ENCODE results near the gene STX7. TPM values are rescaled to one million over a fixed set of nuclear protein-coding genes. Genes with fewer than 3 reads are reported as not detected.

STX7 gene
- total RNA-seq, 1 donor from 2014 or later: 27.8 TPM

DNA sequence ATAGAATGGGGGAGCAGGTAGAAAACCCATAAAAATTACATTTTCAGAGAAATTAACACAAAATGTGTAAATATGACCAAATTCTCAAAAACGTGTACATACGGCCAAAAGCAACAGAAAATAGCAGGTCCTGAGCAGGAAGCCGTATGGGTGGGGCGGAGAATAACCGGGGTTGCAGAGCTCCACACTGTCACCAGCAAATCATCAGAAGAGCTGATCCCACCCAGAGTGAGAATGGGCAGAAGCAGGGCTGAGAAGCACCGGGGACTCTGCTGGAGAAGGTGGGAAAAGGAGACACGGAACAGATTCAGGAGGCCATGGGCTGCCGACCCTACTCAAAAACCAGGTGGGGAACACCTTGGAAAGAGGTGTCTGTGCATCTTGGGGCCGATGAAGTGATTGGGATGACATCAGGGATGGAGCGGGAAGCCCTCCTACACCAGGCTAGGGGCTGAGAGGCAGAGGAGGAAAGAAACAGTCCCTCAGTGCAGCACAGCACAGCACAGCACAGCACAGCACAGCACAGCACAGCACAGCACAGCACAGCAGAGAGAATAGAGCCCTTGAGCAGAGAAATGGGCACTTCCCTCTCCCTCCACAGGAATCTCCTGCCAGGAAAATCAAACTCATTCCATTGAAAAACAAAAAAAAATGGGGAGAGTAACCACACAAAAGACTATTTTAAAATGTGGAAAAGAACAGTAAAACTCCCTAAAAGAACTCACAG is 22.3 kb downstream of the STX7 start:
- no peak overlapping the region for H2AFZ ChIP-seq (replicated peaks)
- Mint-ChIP-seq H3K4me1 (no peaks in the 10 kb centered on the region), H3K9me3 (no peaks in the 10 kb centered on the region), H3K27me3 (ENCODE audit: insufficient read depth, low read depth) (no peaks in the 10 kb centered on the region), H3K4me3 (no peak overlapping the region), H3K27ac (no peak overlapping the region), H3K36me3 (peaks cover 13% of the 10 kb centered on the region)
- no peaks in the 10 kb centered on the region for H3K36me3 ChIP-seq
- no peaks in the 10 kb centered on the region for H3K9me3 ChIP-seq (ENCODE audit: low read depth)
- DNase-seq (ENCODE audit: low spot score): no peak
- no peaks in the 10 kb centered on the region for H3K27me3 ChIP-seq
- peaks cover 17% of the 10 kb centered on the region for H3K79me2 ChIP-seq (ENCODE audit: low read depth)
- H3K4me2 ChIP-seq: no peak overlapping the region
- H3F3A ChIP-seq (ENCODE audit: low read depth): no peaks in the 10 kb centered on the region
- H3K27ac ChIP-seq: no peak overlapping the region
- H3K9ac ChIP-seq: no peak overlapping the region
- TF ChIP-seq EZH2 (IDR thresholded peaks at IDR 0.05): no peak
- TF ChIP-seq CTCF (IDR thresholded peaks at IDR 0.05): no peak
- no peak for TF ChIP-seq EZH2phosphoT487 (IDR thresholded peaks at IDR 0.05)
- H4K20me1 ChIP-seq (ENCODE audit: low read depth): no peaks in the 10 kb centered on the region
- no peaks in the 10 kb centered on the region for H3K4me1 ChIP-seq
- no peak overlapping the region for H3K4me3 ChIP-seq

- Histone ChIP-seq H4K20me1 (ENCODE audit: low read depth) (no peaks in the 10 kb centered on the region), H3K27ac (no peak overlapping the region)
- H3K27ac Mint-ChIP-seq: no peak overlapping the region
Measured at GRCh38 chr6:132490024-132490423, 22.9 kb downstream of the STX7 start.

DNA sequence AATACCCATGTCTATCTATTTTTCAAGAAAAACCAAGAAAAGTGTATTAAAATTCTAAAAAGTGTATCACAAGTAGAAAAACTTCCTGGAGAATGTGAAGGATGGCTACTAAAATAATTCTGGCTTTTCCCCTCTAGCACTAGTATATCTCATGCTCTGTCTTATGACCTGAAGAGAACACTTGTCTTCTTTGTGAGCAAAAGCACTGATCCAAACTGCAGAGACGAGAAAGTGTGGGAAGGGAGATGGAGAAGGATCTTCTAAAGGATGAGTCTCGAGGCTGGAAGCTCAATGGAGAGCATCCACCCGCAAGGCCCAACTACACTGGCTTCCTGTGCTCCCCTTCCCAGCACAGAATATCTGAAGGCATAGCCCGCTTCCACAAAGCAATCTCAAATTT is 23.5 kb downstream of the STX7 start:
- Histone ChIP-seq H2AFZ (replicated peaks) (no peak overlapping the region), H3K79me2 (ENCODE audit: low read depth) (peaks cover 10% of the 10 kb centered on the region), H4K20me1 (ENCODE audit: low read depth) (no peaks in the 10 kb centered on the region), H3K27me3 (no peaks in the 10 kb centered on the region), H3K9me3 (ENCODE audit: low read depth) (no peaks in the 10 kb centered on the region), H3K4me2 (no peak overlapping the region), H3K27ac (no peak overlapping the region), H3K9ac (no peak overlapping the region), H3K4me3 (no peak overlapping the region), H3F3A (ENCODE audit: low read depth) (no peaks in the 10 kb centered on the region), H3K4me1 (no peaks in the 10 kb centered on the region), H3K36me3 (no peaks in the 10 kb centered on the region)
- DNase-seq (ENCODE audit: low spot score): no peak
- H3K9me3 Mint-ChIP-seq: no peaks in the 10 kb centered on the region
- peaks cover 11% of the 10 kb centered on the region for H3K36me3 Mint-ChIP-seq
- H3K4me3 Mint-ChIP-seq: no peak overlapping the region
- TF ChIP-seq CTCF (IDR thresholded peaks at IDR 0.05) (no peak), EZH2 (IDR thresholded peaks at IDR 0.05) (no peak), EZH2phosphoT487 (IDR thresholded peaks at IDR 0.05) (no peak)
- H3K4me1 Mint-ChIP-seq: no peaks in the 10 kb centered on the region
- H3K27me3 Mint-ChIP-seq (ENCODE audit: insufficient read depth, low read depth): no peaks in the 10 kb centered on the region
- H3K27ac Mint-ChIP-seq: no peak overlapping the region

More at GRCh38 chr6:132490024-132490423, 22.9 kb downstream of the STX7 start:
- no peaks in the 10 kb centered on the region for H3K36me3 ChIP-seq
- H3K27me3 ChIP-seq: no peaks in the 10 kb centered on the region
- H3K4me3 ChIP-seq: no peak overlapping the region
- no peaks in the 10 kb centered on the region for H3K9me3 Mint-ChIP-seq
- peaks cover 14% of the 10 kb centered on the region for H3K79me2 ChIP-seq (ENCODE audit: low read depth)
- H3K9me3 ChIP-seq (ENCODE audit: low read depth): no peaks in the 10 kb centered on the region
- no peaks in the 10 kb centered on the region for H3K4me1 Mint-ChIP-seq
- H3F3A ChIP-seq (ENCODE audit: low read depth): no peaks in the 10 kb centered on the region
- H3K27me3 Mint-ChIP-seq (ENCODE audit: insufficient read depth, low read depth): no peaks in the 10 kb centered on the region
- DNase-seq (ENCODE audit: low spot score): no peak
- no peak for TF ChIP-seq EZH2phosphoT487 (IDR thresholded peaks at IDR 0.05)
- no peak for TF ChIP-seq CTCF (IDR thresholded peaks at IDR 0.05)
- no peak for TF ChIP-seq EZH2 (IDR thresholded peaks at IDR 0.05)
- no peak overlapping the region for H3K4me3 Mint-ChIP-seq
- peaks cover 13% of the 10 kb centered on the region for H3K36me3 Mint-ChIP-seq
- no peak overlapping the region for H2AFZ ChIP-seq (replicated peaks)
- no peak overlapping the region for H3K4me2 ChIP-seq
- H3K9ac ChIP-seq: no peak overlapping the region
- H3K4me1 ChIP-seq: no peaks in the 10 kb centered on the region

Measured in neural progenitor cell (in vitro differentiated cells).